ENCODE measurements around the gene GTF2A2.

DNA sequence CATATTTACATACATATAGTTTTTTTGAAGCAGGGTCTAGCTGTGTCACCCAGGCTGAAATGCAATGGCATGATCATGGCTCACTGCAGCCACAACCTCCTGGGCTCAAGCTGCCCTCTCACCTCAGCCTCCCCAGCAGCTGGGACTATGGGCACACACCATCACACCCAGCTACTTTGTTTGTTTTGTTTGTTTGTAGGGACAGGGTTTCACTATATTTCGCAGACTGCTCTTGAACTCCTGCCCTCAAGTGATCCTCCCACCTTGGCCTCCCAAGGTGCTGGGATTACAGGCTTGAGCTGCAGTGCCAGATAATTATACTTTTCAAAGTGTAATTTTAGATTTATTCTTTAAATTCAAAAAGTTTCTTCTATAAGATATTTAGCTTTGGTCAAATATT, 10.2 kb downstream of the GTF2A2 start:
- TF ChIP-seq, protein P1, sequence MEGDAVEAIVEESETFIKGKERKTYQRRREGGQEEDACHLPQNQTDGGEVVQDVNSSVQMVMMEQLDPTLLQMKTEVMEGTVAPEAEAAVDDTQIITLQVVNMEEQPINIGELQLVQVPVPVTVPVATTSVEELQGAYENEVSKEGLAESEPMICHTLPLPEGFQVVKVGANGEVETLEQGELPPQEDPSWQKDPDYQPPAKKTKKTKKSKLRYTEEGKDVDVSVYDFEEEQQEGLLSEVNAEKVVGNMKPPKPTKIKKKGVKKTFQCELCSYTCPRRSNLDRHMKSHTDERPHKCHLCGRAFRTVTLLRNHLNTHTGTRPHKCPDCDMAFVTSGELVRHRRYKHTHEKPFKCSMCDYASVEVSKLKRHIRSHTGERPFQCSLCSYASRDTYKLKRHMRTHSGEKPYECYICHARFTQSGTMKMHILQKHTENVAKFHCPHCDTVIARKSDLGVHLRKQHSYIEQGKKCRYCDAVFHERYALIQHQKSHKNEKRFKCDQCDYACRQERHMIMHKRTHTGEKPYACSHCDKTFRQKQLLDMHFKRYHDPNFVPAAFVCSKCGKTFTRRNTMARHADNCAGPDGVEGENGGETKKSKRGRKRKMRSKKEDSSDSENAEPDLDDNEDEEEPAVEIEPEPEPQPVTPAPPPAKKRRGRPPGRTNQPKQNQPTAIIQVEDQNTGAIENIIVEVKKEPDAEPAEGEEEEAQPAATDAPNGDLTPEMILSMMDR (IDR thresholded peaks at IDR 0.05; ENCODE audit: insufficient read depth, low read length, poor library complexity, severe bottlenecking) = no peak
- no peak for TF ChIP-seq EZH2phosphoT487 (conservative IDR thresholded peaks at IDR 0.05; ENCODE audit: low read length)
